Activated naive CD4-positive, alpha-beta T cell treated with anti-CD3 and anti-CD28 coated beads, Interleukin-2, amount 50 U/mL, for 16 hours (primary cell): ENCODE results near the gene IPCEF1.

Experiments used
- DNase-seq: peaks from one replicate; pipeline ENCODE4 v3.0.0-alpha.2; 2020

Gene IPCEF1

GRCh38 chr6:154156135-154156896 is 200.3 kb downstream of the IPCEF1 start:
- peak; percentile 64 for DNase-seq

- DNase-seq: peak; percentile 59
Observed at GRCh38 chr6:154154389-154154967, 202.1 kb downstream of the IPCEF1 start.

GRCh38 chr6:154143753-154144152 is 212.8 kb downstream of the IPCEF1 start:
- no peak for DNase-seq

GRCh38 chr6:154140743-154141142 is 215.9 kb downstream of the IPCEF1 start:
- DNase-seq: no peak

- no peak for DNase-seq
Observed at GRCh38 chr6:154139892-154140291, 216.7 kb downstream of the IPCEF1 start.

GRCh38 chr6:154138793-154139192 is 217.8 kb downstream of the IPCEF1 start:
- no peak for DNase-seq

- DNase-seq: no peak
Observed at GRCh38 chr6:154134471-154135147, 222.0 kb downstream of the IPCEF1 start.

GRCh38 chr6:154127657-154128056 is 228.9 kb downstream of the IPCEF1 start:
- DNase-seq: no peak

GRCh38 chr6:154125421-154125820 is 231.2 kb downstream of the IPCEF1 start:
- no peak for DNase-seq

GRCh38 chr6:154123155-154123956 is 233.2 kb downstream of the IPCEF1 start:
- DNase-seq: no peak

GRCh38 chr6:154122195-154122925 is 234.2 kb downstream of the IPCEF1 start:
- no peak for DNase-seq

GRCh38 chr6:154117485-154117884 is 239.1 kb downstream of the IPCEF1 start:
- DNase-seq: no peak

GRCh38 chr6:154113392-154113791 is 243.2 kb downstream of the IPCEF1 start:
- no peak for DNase-seq

GRCh38 chr6:154112181-154112809 is 244.3 kb downstream of the IPCEF1 start:
- no peak for DNase-seq

GRCh38 chr6:154111025-154111424 is 245.6 kb downstream of the IPCEF1 start:
- DNase-seq: no peak

- DNase-seq: no peak
Observed at GRCh38 chr6:154106251-154106650, 250.4 kb downstream of the IPCEF1 start.
